ENCODE results near the gene STAC3.

The STAC3 gene

GRCh38 chr12:57234571-57235016 is 16.4 kb downstream of the STAC3 start:
- H3K9me2 ChIP-seq (replicated peaks; ENCODE audit: control insufficient read depth, low read length): no peaks in the 10 kb centered on the region
- no peaks in the 10 kb centered on the region for H3K27me3 ChIP-seq (ENCODE audit: control insufficient read depth, low read length)
- peaks cover 39% of the 10 kb centered on the region for H3F3A ChIP-seq (ENCODE audit: control insufficient read depth, insufficient read depth)
- peak overlapping the region; percentile 71 for H3K27ac ChIP-seq (ENCODE audit: low read depth, low read length)
- H4K20me1 ChIP-seq (ENCODE audit: control insufficient read depth, insufficient read depth, low read depth, low read length): peaks cover 23% of the 10 kb centered on the region; the same call in 1 of the 2 replicates
- H3K79me2 ChIP-seq (ENCODE audit: control insufficient read depth, low read length): peaks cover 32% of the 10 kb centered on the region
- H3K4me3 ChIP-seq (ENCODE audit: low read length): peak overlapping the region; percentile 46
- H3K9me3 ChIP-seq (ENCODE audit: control insufficient read depth, insufficient read depth, low read length): no peaks in the 10 kb centered on the region
- TF ChIP-seq CTCF (IDR thresholded peaks at IDR 0.05; ENCODE audit: low read depth, low read length, poor library complexity, severe bottlenecking) (no peak), EZH2phosphoT487 (IDR thresholded peaks at IDR 0.05; ENCODE audit: borderline replicate concordance, low read length) (no peak)
- H3K4me2 ChIP-seq (ENCODE audit: low read length): peak overlapping the region; percentile 98
- H3K4me1 ChIP-seq (ENCODE audit: control insufficient read depth, low read length): peaks cover 91% of the 10 kb centered on the region
- H3K36me3 ChIP-seq (ENCODE audit: control insufficient read depth, low read length): peaks cover 65% of the 10 kb centered on the region

GRCh38 chr12:57234233-57234570 is 16.8 kb downstream of the STAC3 start:
- H4K20me1 ChIP-seq (ENCODE audit: control insufficient read depth, insufficient read depth, low read depth, low read length): peaks cover 23% of the 10 kb centered on the region; the same call in 1 of the 2 replicates
- H3K4me3 ChIP-seq (ENCODE audit: low read length): peak overlapping the region; percentile 46
- peaks cover 38% of the 10 kb centered on the region for H3F3A ChIP-seq (ENCODE audit: control insufficient read depth, insufficient read depth)
- TF ChIP-seq CTCF (IDR thresholded peaks at IDR 0.05; ENCODE audit: low read depth, low read length, poor library complexity, severe bottlenecking) (no peak), EZH2phosphoT487 (IDR thresholded peaks at IDR 0.05; ENCODE audit: borderline replicate concordance, low read length) (no peak)
- H3K27ac ChIP-seq (ENCODE audit: low read depth, low read length): peak overlapping the region; percentile 71
- peak overlapping the region; percentile 98 for H3K4me2 ChIP-seq (ENCODE audit: low read length)
- H3K79me2 ChIP-seq (ENCODE audit: control insufficient read depth, low read length): peaks cover 36% of the 10 kb centered on the region
- peaks cover 65% of the 10 kb centered on the region for H3K36me3 ChIP-seq (ENCODE audit: control insufficient read depth, low read length)
- H3K27me3 ChIP-seq (ENCODE audit: control insufficient read depth, low read length): no peaks in the 10 kb centered on the region
- peaks cover 90% of the 10 kb centered on the region for H3K4me1 ChIP-seq (ENCODE audit: control insufficient read depth, low read length)
- no peaks in the 10 kb centered on the region for H3K9me3 ChIP-seq (ENCODE audit: control insufficient read depth, insufficient read depth, low read length)
- H3K9me2 ChIP-seq (replicated peaks; ENCODE audit: control insufficient read depth, low read length): no peaks in the 10 kb centered on the region

- peaks cover 65% of the 10 kb centered on the region for H3K36me3 ChIP-seq (ENCODE audit: control insufficient read depth, low read length)
- no peaks in the 10 kb centered on the region for H3K27me3 ChIP-seq (ENCODE audit: control insufficient read depth, low read length)
- no peaks in the 10 kb centered on the region for H3K9me3 ChIP-seq (ENCODE audit: control insufficient read depth, insufficient read depth, low read length)
- H3K27ac ChIP-seq (ENCODE audit: low read depth, low read length): peak overlapping the region; percentile 71
- peak overlapping the region; percentile 98 for H3K4me2 ChIP-seq (ENCODE audit: low read length)
- no peaks in the 10 kb centered on the region for H3K9me2 ChIP-seq (replicated peaks; ENCODE audit: control insufficient read depth, low read length)
- TF ChIP-seq EZH2phosphoT487 (IDR thresholded peaks at IDR 0.05; ENCODE audit: borderline replicate concordance, low read length): no peak
- no peak for TF ChIP-seq CTCF (IDR thresholded peaks at IDR 0.05; ENCODE audit: low read depth, low read length, poor library complexity, severe bottlenecking)
- peak overlapping the region; percentile 46 for H3K4me3 ChIP-seq (ENCODE audit: low read length)
- peaks cover 91% of the 10 kb centered on the region for H3K4me1 ChIP-seq (ENCODE audit: control insufficient read depth, low read length)
- peaks cover 41% of the 10 kb centered on the region for H3K79me2 ChIP-seq (ENCODE audit: control insufficient read depth, low read length)
- peaks cover 23% of the 10 kb centered on the region; the same call in 1 of the 2 replicates for H4K20me1 ChIP-seq (ENCODE audit: control insufficient read depth, insufficient read depth, low read depth, low read length)
- H3F3A ChIP-seq (ENCODE audit: control insufficient read depth, insufficient read depth): peaks cover 41% of the 10 kb centered on the region
These were observed 17.4 kb downstream of the STAC3 start for GRCh38 chr12:57233357-57234232.

Data from DOHH2 (cell line).